Neutrophil (primary cell): ENCODE results near the gene FOXF2.

ENCODE experiments used
- H3K27ac ChIP-seq: fragments of 200-600 bp; sonication (generic); 2 replicates; pipeline ENCODE4 v1.5.1; 2016; ENCODE audit warnings: mild to moderate bottlenecking, moderate library complexity
- H3K27me3 ChIP-seq: fragments of 200-600 bp; sonication (generic); 2 replicates; pipeline ENCODE4 v1.6.0; 2016; ENCODE audit warnings: mild to moderate bottlenecking
- H3K36me3 ChIP-seq: fragments of 200-600 bp; sonication (generic); 2 replicates; pipeline ENCODE4 v1.5.1; 2017
- H3K4me1 ChIP-seq, 2 experiments: fragments of 200-600 bp in 1 of 2; sonication (generic) in 1 of 2; 1 replicate in 1 of 2; 2 replicates in 1 of 2; pipeline versions ENCODE4 v1.5.1 to v1.6.1; 2013 to 2016; ENCODE audit warnings: low read depth in 1 of 2, low read length in 1 of 2, mild to moderate bottlenecking in 1 of 2, moderate library complexity in 1 of 2; ENCODE audit not compliant: control insufficient read depth in 1 of 2, insufficient read depth in 1 of 2
- H3K4me3 ChIP-seq, 2 experiments: fragments of 200-600 bp in 1 of 2; sonication (generic) in 1 of 2; 1 replicate in 1 of 2; 2 replicates in 1 of 2; pipeline ENCODE4 v1.5.1; 2013 to 2016; ENCODE audit warnings: low read depth in 1 of 2, low read length in 1 of 2, mild to moderate bottlenecking in 1 of 2, moderate library complexity in 1 of 2
- H3K9me3 ChIP-seq: fragments of 200-600 bp; sonication (generic); 2 replicates; pipeline ENCODE4 v1.5.1; 2016
- CTCF ChIP-seq: fragments of 200-600 bp; sonication (generic); IDR thresholded peaks from 2 replicates; pipeline ENCODE4 v1.5.1; 2016; ENCODE audit warnings: antibody characterized with exemption

FOXF2 gene

GRCh38 chr6:1418471-1419191 is 29.3 kb downstream of the FOXF2 start:
- H3K4me3 ChIP-seq, result no peak overlapping the region
- no peaks in the 10 kb centered on the region for H3K4me1 ChIP-seq
- no peak for TF ChIP-seq CTCF
- H3K27ac ChIP-seq, result no peak overlapping the region
- H3K9me3 ChIP-seq, result no peaks in the 10 kb centered on the region
- no peaks in the 10 kb centered on the region for H3K36me3 ChIP-seq
- H3K27me3 ChIP-seq, result peaks cover 54% of the 10 kb centered on the region

- Histone ChIP-seq H3K9me3 (no peaks in the 10 kb centered on the region), H3K36me3 (no peaks in the 10 kb centered on the region), H3K27ac (no peak overlapping the region), H3K4me3 (no peak overlapping the region), H3K4me1 (no peaks in the 10 kb centered on the region), H3K27me3 (peaks cover 54% of the 10 kb centered on the region)
- TF ChIP-seq CTCF, result no peak
Measured at GRCh38 chr6:1420382-1420781, 31.0 kb downstream of the FOXF2 start.

GRCh38 chr6:1422290-1422689 is 32.9 kb downstream of the FOXF2 start:
- no peaks in the 10 kb centered on the region for H3K4me1 ChIP-seq
- H3K9me3 ChIP-seq, result no peaks in the 10 kb centered on the region
- H3K36me3 ChIP-seq, result no peaks in the 10 kb centered on the region
- no peak overlapping the region for H3K27ac ChIP-seq
- H3K27me3 ChIP-seq, result peaks cover 53% of the 10 kb centered on the region
- H3K4me3 ChIP-seq, result no peak overlapping the region
- TF ChIP-seq CTCF, result no peak

- no peaks in the 10 kb centered on the region for H3K9me3 ChIP-seq
- H3K36me3 ChIP-seq, result no peaks in the 10 kb centered on the region
- TF ChIP-seq CTCF, result no peak
- H3K27ac ChIP-seq, result no peak overlapping the region
- H3K27me3 ChIP-seq, result peaks cover 61% of the 10 kb centered on the region
- H3K4me1 ChIP-seq, result no peaks in the 10 kb centered on the region
- no peak overlapping the region for H3K4me3 ChIP-seq
Measured at GRCh38 chr6:1423578-1423977, 34.2 kb downstream of the FOXF2 start.

GRCh38 chr6:1424306-1424927 is 35.0 kb downstream of the FOXF2 start:
- H3K4me1 ChIP-seq, result no peaks in the 10 kb centered on the region
- no peak overlapping the region for H3K4me3 ChIP-seq
- H3K36me3 ChIP-seq, result no peaks in the 10 kb centered on the region
- peaks cover 61% of the 10 kb centered on the region for H3K27me3 ChIP-seq
- no peak for TF ChIP-seq CTCF
- no peak overlapping the region for H3K27ac ChIP-seq
- no peaks in the 10 kb centered on the region for H3K9me3 ChIP-seq
